HG02884 (cell line): ENCODE measurements around the gene ACKR4.
"Not testable (repeated sequence)": the region's sequence is repeated elsewhere in the genome, so short reads cannot be mapped to it uniquely, and the experiment has no call there.

Source experiments
- ATAC-seq: cut with Tn5 transposase; IDR thresholded peaks from one replicate; pipeline ENCODE4 v1.9.1; 2021; ENCODE audit warnings: mild to moderate bottlenecking, moderate library complexity; ENCODE audit not compliant: unreplicated experiment

Gene ACKR4

DNA sequence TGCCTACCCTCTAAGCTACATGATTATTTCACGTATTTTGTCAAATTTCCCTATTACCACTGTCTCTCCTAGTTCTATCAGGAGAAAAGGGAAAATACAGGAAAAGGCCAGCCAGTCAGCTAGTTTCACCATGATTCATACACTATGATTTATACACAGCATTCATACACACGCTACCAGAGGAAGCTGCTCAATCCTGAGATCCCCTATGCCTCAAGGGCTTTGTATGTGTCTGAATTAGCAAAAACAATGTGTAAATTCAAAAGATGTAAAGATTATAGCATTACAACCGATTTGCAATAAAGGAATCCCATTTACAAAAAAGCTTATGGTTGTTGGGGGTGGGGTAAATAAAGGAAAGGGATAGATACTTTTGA, 3.1 kb upstream of the ACKR4 start:
- no peak for ATAC-seq

DNA sequence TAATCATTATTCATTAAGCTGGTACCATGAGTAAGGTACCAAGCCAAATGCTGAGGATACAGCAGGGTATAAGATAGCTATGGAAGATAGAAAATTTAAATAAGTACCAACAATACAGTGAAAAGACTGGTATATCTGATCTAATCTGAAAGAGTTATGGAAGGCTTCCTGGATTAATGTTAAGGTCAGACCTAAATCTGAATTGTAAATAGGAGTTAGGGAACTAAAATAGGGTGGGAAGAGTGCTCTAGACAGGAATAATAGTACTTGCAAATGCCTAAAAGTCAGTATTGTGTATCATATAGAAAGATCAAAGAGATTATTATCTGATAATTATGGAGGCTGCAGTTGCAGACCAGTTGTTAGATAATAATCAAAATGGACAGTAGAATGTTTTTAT, 2.6 kb upstream of the ACKR4 start:
- ATAC-seq = no peak

DNA sequence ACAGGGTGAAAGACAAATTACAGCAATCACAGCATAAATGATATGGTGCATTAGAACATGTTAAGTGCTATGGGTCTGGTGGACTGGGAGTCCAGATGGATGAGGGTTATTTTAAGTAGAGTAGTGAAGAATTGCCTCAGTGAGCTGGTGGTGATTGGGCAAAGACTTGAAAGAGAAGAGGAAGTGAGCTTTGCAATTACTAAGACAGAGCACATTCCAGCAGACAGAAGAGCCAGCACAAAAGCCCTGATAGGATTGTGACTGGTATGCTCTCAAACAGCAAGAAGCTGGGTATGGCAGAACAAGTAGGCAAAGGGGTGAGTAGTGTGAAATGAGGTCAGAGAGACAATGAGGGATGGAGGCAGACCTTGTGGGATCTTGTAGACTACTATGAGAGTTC, 2.1 kb upstream of the ACKR4 start:
- ATAC-seq = no peak

DNA sequence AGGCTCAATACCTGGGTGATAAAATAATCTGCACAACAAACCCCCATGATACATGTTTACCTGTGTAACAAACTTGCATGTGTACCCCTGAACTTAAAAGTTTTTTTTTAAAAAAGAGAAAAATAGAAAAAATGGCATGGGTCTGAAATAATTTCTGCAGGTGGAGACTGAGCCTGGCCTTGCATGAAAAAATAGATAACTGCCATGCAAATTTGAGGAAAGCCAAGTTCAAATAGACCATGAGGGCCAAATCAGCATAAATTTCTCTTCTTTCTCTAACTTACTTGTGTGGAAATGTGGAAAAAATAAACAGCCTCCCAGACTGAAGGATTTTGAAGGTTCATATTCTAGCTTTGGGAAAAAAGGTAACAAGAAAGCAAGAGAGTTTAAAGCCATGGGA, 744 bp upstream of the ACKR4 start:
- ATAC-seq = no peak

DNA sequence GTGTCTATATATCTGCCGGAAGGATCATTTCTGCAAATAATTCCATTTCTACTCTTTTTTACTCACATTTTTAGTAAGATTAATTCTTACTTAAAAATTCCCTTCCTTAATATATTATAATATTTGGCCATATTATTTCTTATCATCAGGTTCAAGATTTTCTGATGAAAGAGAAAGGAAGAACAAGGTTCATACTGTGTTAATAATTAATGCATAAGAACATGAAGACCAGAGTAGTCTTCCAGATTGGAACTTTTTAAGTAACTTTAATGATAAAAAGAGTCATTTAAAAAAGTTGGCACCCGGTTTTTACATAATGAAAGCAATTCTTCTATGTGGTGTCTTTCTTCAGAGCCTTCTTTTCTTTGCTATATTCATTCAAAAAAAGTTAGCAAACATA, 590 bp downstream of the ACKR4 start:
- ATAC-seq = no peak

DNA sequence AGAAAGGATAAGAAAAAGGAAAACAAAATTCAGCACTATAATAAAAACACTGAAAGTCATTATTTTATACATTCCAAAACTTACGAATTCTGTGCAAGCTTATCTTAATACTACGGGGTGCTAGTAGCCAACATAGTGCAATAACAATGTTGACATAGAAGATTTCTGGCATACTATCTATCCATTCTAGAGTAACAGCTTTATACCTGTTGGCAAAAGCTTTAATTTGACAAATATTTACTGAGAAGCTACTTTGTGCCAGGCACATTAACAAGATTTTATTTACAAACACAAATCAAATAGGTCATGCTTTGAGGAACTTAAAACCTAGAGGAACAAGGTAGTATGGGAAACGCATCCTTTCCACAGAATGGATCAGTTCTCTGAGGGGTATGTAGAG, 1.1 kb downstream of the ACKR4 start:
- ATAC-seq = no peak

DNA sequence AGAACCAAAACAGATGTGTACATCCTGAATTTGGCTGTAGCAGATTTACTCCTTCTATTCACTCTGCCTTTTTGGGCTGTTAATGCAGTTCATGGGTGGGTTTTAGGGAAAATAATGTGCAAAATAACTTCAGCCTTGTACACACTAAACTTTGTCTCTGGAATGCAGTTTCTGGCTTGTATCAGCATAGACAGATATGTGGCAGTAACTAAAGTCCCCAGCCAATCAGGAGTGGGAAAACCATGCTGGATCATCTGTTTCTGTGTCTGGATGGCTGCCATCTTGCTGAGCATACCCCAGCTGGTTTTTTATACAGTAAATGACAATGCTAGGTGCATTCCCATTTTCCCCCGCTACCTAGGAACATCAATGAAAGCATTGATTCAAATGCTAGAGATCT, 3.5 kb downstream of the ACKR4 start:
- ATAC-seq = not testable (repeated sequence)

GRCh38 chr3:132605374-132605792, 8.3 kb downstream of the ACKR4 start:
- no peak for ATAC-seq

DNA sequence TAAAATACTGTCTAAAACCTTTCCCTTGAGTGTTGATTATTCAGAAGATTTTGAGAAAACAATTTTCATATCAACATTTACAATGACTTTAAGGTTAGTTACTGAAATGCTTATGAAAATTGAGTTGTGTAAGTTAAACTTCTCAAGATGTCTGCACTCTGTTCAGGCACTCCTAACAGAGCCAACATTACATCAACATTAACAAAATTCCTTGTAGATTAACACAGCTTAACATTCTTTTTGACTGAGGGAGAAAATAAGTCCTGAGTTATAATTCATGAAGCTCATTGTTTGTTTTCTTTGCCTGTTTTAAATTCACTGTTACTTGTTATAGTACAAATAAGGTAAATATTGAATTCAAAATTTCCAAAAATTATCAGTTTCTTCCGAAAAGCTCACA, 9.0 kb downstream of the ACKR4 start:
- no peak for ATAC-seq

- ATAC-seq = not testable (repeated sequence)
Measured at GRCh38 chr3:132606620-132607019, 9.6 kb downstream of the ACKR4 start.

DNA sequence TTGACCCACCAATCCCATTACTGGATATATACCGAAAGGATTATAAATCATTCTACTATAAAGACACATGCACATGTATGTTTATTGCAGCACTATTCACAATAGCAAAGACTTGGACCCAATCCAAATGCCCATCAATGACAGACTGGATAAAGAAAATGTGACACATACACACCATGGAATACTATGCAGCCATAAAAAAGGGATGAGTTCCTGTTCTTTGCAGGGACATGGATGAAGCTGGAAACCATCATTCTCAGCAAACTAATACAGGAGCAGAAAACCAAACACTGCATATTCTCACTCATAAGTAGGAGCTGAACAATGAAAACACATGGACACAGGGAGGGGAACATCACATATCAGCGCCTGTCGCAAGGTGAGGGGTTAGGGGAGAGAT, 18.2 kb downstream of the ACKR4 start:
- not testable (repeated sequence) for ATAC-seq

GRCh38 chr3:132615881-132616280, 18.8 kb downstream of the ACKR4 start:
- ATAC-seq = no peak

DNA sequence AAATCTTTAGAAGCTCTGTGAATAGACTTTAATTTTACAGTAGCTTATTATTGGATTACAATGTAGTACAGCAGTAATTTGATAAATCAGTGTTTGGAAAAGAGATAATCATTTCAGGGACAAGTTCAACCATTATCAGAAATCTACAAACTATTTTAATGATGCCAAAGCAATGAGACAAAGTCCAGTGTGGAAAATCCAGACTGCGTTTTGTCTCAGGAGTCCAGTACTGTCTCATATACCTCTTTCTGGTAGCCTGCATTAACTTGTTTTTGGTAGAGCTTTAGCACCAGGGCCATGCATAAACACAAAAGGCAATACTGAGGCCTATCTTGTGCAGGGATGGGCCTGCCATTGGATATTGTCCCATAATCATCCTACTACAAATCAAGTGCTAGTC, 19.7 kb downstream of the ACKR4 start:
- no peak for ATAC-seq

DNA sequence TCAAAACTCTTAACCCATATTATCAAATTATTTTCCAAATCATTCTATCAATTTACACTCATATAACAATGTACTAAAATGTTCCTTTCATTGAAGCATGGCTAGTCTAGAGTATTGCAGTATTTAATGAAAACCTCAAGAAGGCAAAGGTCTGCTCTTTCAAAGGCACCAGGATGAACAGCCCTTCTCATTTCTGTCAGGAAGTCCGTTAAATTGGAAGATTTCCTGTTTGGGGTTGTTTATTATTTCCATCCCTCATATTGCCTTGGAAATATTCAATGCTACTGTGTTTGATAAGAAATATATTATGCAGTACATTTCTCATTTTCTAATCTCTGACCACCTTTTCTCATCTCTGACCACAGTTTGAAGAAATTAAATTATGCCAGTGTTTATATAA, 25.1 kb downstream of the ACKR4 start:
- ATAC-seq = no peak

GRCh38 chr3:132622761-132623160, 25.7 kb downstream of the ACKR4 start:
- ATAC-seq = no peak

DNA sequence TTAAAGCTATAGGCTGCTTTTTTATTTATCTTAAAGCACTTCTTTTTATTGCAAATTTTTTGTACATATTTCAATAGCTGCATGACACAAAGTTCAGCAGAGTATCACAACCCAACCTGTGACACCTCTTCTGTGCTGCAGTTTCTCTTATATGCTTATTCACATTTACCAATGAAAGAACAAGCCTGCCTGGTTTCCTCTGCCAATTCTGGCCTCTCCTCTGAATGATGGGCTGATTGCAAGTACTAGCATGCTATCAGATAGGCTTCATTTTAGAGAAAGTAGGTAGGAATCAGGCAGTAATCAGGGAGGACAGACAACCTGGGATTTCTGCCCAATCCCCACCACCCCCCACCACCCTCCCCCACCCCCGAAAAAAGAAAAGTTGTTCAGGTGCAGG, 26.6 kb downstream of the ACKR4 start:
- ATAC-seq = no peak

DNA sequence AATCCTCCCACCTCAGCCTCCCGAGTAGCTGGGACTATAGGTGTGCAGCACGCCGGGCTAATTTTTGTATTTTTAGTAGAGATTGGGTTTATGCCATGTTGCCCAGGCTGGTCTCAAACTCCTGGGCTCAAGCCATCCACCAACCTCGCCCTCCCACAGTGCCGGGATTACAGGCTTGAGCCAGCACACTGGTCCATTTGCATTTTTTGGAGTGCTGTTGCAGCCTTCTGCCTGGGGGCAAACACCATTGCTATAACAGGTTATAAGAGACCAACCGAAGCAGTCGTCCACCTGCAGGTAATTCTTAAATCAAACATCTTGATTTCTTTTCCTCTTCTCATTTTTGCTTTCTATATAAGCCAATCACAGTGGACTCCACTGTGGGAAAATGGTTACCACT, 27.7 kb downstream of the ACKR4 start:
- no peak for ATAC-seq

DNA sequence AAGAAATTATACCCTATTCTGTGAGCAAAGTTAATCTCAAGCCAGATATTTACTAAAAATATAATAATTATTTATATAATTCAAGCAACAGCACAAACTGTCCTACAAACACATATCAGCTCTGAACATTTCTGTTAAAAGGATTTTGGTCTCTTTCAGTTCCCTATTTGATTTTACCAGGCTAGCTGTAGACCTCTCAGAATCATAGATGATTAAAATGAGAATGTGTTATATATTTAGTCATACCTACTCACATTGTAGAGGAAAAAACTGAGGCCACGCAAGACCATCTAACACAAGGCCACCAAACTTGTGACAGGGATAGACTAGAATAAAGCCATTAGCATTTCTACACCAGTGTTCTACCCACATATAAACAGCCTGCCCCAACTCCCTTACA, 28.5 kb downstream of the ACKR4 start:
- ATAC-seq = peak; percentile 93

DNA sequence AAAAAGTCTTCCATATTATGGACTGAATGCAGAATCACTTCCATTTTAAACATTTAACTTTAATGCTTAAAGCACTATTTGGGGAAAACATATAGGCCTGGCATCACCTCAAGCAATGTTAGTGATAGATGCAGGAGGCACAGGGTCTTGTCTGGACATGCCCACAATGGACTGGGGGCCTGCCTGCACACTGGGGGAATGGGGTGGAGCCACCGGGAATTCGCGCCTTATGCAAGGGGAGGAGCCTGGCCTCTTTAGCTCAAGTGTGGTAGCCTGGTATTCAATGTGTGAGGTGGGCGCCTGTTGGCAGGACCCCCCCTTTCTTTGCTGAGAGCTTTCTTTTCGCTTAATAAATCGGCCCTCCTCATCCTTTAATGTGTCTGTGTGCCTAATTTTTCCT, 29.9 kb downstream of the ACKR4 start:
- ATAC-seq = no peak

GRCh38 chr3:132628157-132628556, 31.1 kb downstream of the ACKR4 start:
- no peak for ATAC-seq

DNA sequence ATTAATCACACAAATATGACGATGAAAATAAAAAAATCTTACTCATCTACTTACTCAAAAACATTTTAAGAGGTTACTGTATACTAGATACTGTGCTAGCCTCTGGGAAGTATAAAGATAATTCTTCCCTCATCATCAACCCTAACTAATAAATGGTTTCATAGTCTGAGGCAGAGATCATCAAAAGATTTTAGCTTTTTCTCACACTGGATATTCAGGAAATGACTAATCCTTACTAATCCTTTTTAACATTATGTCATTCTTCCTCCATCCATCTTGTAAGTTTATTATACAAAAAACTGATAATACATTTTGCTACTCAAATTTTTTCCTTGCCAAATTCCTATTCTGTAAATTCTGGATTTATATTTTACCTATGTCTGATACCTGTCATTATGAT, 32.9 kb downstream of the ACKR4 start:
- ATAC-seq = no peak

DNA sequence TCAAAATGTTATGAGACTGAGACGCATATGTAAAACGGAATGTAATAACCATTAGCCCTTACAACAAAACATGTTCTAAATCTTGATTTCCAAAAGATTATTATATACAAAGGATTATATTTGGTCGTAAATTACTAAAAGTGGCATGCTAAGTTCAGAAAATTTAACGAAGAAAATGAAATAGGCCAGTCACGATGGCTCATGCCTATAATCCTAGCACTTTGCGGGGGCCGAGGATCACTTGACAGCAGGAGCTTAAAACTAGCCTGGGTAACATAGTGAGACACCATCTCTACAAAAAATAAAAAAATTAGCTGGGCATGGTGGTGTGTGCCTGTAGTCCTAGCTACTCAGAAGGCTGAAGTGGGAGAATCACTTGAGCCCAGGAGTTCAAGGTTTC, 33.5 kb downstream of the ACKR4 start:
- no peak for ATAC-seq

GRCh38 chr3:132635052-132635451, 38.0 kb downstream of the ACKR4 start:
- no peak for ATAC-seq

DNA sequence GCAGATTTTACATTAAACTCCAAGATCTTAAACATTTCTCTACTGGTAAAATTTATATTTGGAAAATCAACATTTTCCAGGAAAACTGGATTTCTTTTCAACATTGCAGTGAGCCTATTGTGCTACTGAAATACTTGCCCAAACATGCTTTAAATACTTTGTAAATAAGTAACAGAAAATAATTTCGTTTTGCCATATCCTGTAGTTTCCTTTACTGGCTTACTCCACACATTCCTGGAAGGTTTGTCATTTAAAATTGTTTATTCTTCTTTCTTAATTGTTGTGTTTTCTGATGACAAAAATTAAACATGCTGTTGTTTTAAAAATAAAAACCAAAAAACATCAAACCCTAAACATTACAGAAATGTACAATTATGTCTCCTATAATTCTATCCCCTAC, 40.5 kb downstream of the ACKR4 start:
- ATAC-seq = no peak
